T47D (cell line): ENCODE data around the gene TMPRSS11D.

ENCODE experiments used
- DNase-seq, 2 experiments: peaks; one replicate each; pipeline versions ENCODE4 v3.0.0 to v3.0.0-alpha.2; 2011 to 2012; ENCODE audit warnings: low read depth in 1 of 2, low spot score in 1 of 2
- JUND ChIP-seq: IDR thresholded peaks from 2 replicates; pipeline ENCODE4 v1.6.1; 2012; ENCODE audit warnings: low read depth
- in situ Hi-C: cut with HindIII; loops from 2 replicates; pipeline ENCODE4 v1.10.0; 2016; ENCODE audit warnings: low sequenced_read_pairs, low pct_unique_long_range_greater_than_20kb

TMPRSS11D gene

DNA sequence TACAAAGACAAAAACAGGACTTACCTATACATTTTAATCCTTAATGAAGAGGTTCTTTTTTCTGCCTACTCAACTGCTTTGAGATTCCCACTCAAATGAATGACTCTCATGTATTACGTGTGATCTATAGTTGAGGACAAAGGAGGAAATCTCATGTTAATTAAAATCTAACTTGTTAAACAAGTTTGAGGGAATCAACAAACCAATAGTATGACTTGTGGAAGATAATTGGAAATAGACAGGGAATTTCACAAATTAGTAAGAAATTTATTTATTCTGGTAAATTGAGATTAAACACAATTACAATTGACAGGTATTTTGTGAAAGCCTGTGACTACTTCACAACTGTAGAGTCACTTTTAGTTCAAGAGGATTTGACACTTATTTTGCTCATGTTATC lies at the start of gene TMPRSS11D:
Gene TMPRSS11D, minus strand, starts transcription at position 101 of the 400 bp plus-strand sequence. Its CDS starts 69 bp downstream, at position 32.
- no peak for DNase-seq
- in situ Hi-C loops: no loop called here
- no peak for TF ChIP-seq JUND

GRCh38 chr4:67933038-67933437 lies 49.2 kb upstream of the TMPRSS11D start:
- DNase-seq: no peak
- in situ Hi-C loops: no loop called here
- TF ChIP-seq JUND: no peak

DNA sequence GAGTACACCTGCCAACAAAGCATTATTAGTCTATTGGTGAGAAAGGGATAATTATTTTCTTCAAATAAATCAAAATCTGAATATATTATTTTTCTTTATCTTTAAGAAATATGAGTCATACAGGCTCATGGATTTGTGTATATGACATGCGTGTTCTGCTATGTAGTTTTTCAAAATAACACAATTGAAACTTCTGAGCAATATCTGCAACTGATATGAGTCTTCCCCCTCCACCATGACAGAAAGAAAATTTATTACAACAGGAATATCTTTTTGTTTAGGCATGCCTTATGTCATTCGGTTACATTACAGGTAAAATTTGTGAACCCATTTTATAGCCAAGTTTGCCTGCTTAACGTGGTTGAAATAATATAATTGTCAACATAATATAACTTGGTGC lies 47.5 kb upstream of the TMPRSS11D start:
- no peak for DNase-seq
- in situ Hi-C loops: no loop called here
- TF ChIP-seq JUND: no peak

DNA sequence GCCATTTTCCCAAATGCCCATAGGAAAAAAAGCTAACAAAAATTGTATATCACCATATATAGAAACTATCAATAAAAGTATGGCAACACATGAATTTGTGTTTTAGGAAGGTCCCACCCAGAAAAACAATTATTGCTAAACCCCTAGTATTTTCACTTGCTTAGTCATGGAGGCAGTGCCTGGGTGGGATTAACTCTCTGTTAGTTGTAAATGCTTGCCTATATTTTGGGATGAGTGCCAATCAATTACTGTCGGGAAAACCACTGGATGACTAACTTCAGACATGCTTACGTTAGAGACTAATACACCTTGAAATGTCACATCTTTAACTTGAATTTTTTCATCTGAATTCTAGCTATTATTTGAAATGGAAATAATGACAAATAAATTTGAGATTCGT lies 45.6 kb upstream of the TMPRSS11D start:
- in situ Hi-C loops: no loop called here
- TF ChIP-seq JUND: no peak
- no peak for DNase-seq

GRCh38 chr4:67928546-67928945 lies 44.7 kb upstream of the TMPRSS11D start:
- in situ Hi-C loops: no loop called here
- no peak for DNase-seq
- TF ChIP-seq JUND: no peak

DNA sequence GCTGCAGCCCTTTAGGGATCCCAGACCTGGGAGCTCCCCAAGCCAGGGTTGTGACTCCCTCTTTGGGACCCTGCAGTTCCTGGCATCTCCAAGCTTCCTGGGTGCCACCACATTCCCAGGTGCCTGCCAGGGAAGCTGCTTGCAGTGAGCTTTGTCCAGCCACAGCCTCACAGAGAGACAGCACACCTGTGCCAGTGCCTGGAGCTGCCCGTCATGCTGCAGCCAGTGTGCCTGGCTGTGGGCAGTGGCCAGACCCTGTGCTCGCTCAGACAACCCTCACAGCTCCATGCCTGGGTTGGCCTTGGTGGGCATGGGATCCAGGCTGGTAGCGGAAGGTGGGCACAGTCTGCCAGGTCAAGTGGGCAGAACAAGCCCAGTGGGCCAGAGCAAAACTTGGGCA lies 43.4 kb upstream of the TMPRSS11D start:
- in situ Hi-C loops: no loop called here
- TF ChIP-seq JUND: no peak
- no peak for DNase-seq

GRCh38 chr4:67926485-67926884 lies 42.7 kb upstream of the TMPRSS11D start:
- no peak for TF ChIP-seq JUND
- in situ Hi-C loops: no loop called here
- no peak for DNase-seq

GRCh38 chr4:67922697-67923096 lies 38.9 kb upstream of the TMPRSS11D start:
- in situ Hi-C loops: no loop called here

DNA sequence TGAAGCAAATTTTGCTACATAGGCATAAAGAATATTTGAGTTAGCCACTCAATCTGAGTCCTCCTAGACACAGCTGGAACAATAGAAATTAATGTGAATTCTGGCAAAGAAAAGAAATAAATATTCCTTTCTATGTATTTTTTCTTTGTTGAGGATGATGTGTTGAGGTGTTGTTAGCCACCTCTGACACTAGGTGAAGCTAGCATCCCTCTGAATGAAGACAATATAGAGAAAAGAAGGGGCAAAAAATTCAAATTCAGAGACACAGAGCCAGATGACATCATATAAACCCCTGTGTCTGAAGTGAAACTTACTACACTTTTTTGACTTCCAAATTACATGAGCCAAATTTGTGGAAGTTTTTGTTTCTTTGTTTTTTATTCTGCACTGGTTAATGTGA lies 34.6 kb upstream of the TMPRSS11D start:
- DNase-seq: peak in 1 of 2 experiments; percentile 19
- in situ Hi-C loops: no loop called here
- no peak for TF ChIP-seq JUND

More at GRCh38 chr4:67922697-67923096, 38.9 kb upstream of the TMPRSS11D start:
- no peak for DNase-seq
- no peak for TF ChIP-seq JUND

GRCh38 chr4:67915400-67915966 lies 31.7 kb upstream of the TMPRSS11D start:
- DNase-seq: no peak
- no peak for TF ChIP-seq JUND
- in situ Hi-C loops: no loop called here

- in situ Hi-C loops: no loop called here
- DNase-seq: no peak
- TF ChIP-seq JUND: no peak
Measured at GRCh38 chr4:67912080-67912479, 28.3 kb upstream of the TMPRSS11D start.

DNA sequence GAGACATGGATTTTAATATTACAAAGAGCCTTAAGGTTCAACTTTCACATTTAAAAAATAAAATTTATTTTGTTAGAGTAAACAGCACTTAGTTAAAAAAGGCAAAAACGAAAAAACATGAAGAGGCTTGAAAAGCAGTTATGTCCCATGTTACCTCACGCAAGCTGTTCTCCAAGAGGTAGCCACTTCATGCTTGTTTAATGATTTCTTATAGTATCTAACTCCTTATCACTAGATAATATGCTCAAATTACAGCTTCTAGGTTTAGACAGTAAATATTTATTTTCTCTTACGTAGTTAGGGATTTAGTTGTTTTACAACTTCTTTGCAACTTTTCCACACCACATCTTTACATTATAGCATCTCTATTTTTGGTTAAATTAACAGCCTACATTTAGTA lies 27.8 kb upstream of the TMPRSS11D start:
- in situ Hi-C loops: no loop called here
- TF ChIP-seq JUND: no peak
- no peak for DNase-seq

GRCh38 chr4:67911141-67911540 lies 27.3 kb upstream of the TMPRSS11D start:
- DNase-seq: no peak
- TF ChIP-seq JUND: no peak
- in situ Hi-C loops: no loop called here

- in situ Hi-C loops: no loop called here
- no peak for DNase-seq
- TF ChIP-seq JUND: no peak
Measured at GRCh38 chr4:67910585-67910905, 26.7 kb upstream of the TMPRSS11D start.
